Astrocyte (in vitro differentiated cells and primary cell): ENCODE measurements around the gene LGALS16. TPM values are rescaled to one million over a fixed set of nuclear protein-coding genes. Genes with fewer than 3 reads are reported as not detected.

Experiments used
- DNase-seq: peaks from one replicate; pipeline ENCODE4 v3.0.0-alpha.2; 2010; ENCODE audit warnings: low read depth
- FAIRE-seq: peaks from 2 replicates; lab custom pipeline; 2011; peaks lifted over from hg19 to GRCh38; lab: Jason Lieb, UNC
- H2AFZ ChIP-seq: 2 replicates; pipeline ENCODE4 v1.6.0; 2012; ENCODE audit warnings: low read depth, low read length, inconsistent platforms
- H3K27ac ChIP-seq: 2 replicates; pipeline ENCODE4 v1.5.1; 2011; ENCODE audit warnings: low read depth, low read length, inconsistent platforms
- H3K27me3 ChIP-seq: 2 replicates; pipeline ENCODE4 v1.6.0; 2011; ENCODE audit warnings: low read length, inconsistent platforms; ENCODE audit not compliant: insufficient read depth
- H3K36me3 ChIP-seq: 2 replicates; pipeline ENCODE4 v1.5.1; 2011; ENCODE audit warnings: low read length, inconsistent platforms; ENCODE audit not compliant: insufficient read depth
- H3K4me1 ChIP-seq: 2 replicates; pipeline ENCODE4 v1.5.1; 2011; ENCODE audit warnings: low read length, inconsistent platforms; ENCODE audit not compliant: insufficient read depth
- H3K4me2 ChIP-seq: 2 replicates; pipeline ENCODE4 v1.6.0; 2012; ENCODE audit warnings: low read length, inconsistent platforms
- H3K4me3 ChIP-seq: 2 replicates; pipeline ENCODE4 v1.5.1; 2011; ENCODE audit warnings: low read depth, mild to moderate bottlenecking, low read length, inconsistent platforms; ENCODE audit not compliant: insufficient read depth
- H3K79me2 ChIP-seq: 2 replicates; pipeline ENCODE4 v1.6.0; 2012; ENCODE audit warnings: mild to moderate bottlenecking, low read length, inconsistent platforms; ENCODE audit not compliant: insufficient read depth
- H3K9ac ChIP-seq: 2 replicates; pipeline ENCODE4 v1.6.0; 2012; ENCODE audit warnings: mild to moderate bottlenecking, low read length, inconsistent platforms
- H3K9me3 ChIP-seq: 2 replicates; pipeline ENCODE4 v1.5.1; 2012; ENCODE audit warnings: low read depth, mild to moderate bottlenecking, low read length, inconsistent platforms; ENCODE audit not compliant: insufficient read depth
- H4K20me1 ChIP-seq: 2 replicates; pipeline ENCODE4 v1.6.0; 2012; ENCODE audit warnings: low read length, inconsistent platforms; ENCODE audit not compliant: insufficient read depth
- H3K27ac Mint-ChIP-seq: one replicate; pipeline ENCODE4 v1.8.0; 2021; ENCODE audit warnings: mild to moderate bottlenecking, mixed read lengths; ENCODE audit not compliant: unreplicated experiment
- H3K27me3 Mint-ChIP-seq: one replicate; pipeline ENCODE4 v1.8.0; 2021; ENCODE audit warnings: low read depth, mixed read lengths; ENCODE audit not compliant: unreplicated experiment
- H3K36me3 Mint-ChIP-seq: one replicate; pipeline ENCODE4 v1.8.0; 2021; ENCODE audit warnings: low read depth, mixed read lengths; ENCODE audit not compliant: unreplicated experiment
- H3K4me1 Mint-ChIP-seq: one replicate; pipeline ENCODE4 v1.8.0; 2021; ENCODE audit warnings: low read depth, mixed read lengths; ENCODE audit not compliant: unreplicated experiment
- H3K4me3 Mint-ChIP-seq: one replicate; pipeline ENCODE4 v1.8.0; 2021; ENCODE audit warnings: mild to moderate bottlenecking, moderate library complexity, mixed read lengths; ENCODE audit not compliant: unreplicated experiment
- H3K9me3 Mint-ChIP-seq: one replicate; pipeline ENCODE4 v1.8.0; 2021; ENCODE audit warnings: mild to moderate bottlenecking, mixed read lengths; ENCODE audit not compliant: unreplicated experiment
- EZH2 ChIP-seq: IDR thresholded peaks from 2 replicates; pipeline ENCODE4 v1.6.1; 2012; ENCODE audit warnings: mild to moderate bottlenecking, low read length, inconsistent platforms; ENCODE audit not compliant: insufficient read depth
- total RNA-seq: library from RNA; stranded (reverse); gene quantifications from 2 replicates; pipeline ENCODE4 v1.2.1, GENCODE V29; 2021
- TF ChIP-seq, protein P1 (sequence below): IDR thresholded peaks from 2 replicates; pipeline ENCODE4 v1.5.1; 2011; ENCODE audit warnings: low read depth, mild to moderate bottlenecking, inconsistent platforms, low read length, moderate library complexity; ENCODE audit not compliant: insufficient read depth

LGALS16 gene
- total RNA-seq, 1 donor from 2014 or later, result not detected

DNA sequence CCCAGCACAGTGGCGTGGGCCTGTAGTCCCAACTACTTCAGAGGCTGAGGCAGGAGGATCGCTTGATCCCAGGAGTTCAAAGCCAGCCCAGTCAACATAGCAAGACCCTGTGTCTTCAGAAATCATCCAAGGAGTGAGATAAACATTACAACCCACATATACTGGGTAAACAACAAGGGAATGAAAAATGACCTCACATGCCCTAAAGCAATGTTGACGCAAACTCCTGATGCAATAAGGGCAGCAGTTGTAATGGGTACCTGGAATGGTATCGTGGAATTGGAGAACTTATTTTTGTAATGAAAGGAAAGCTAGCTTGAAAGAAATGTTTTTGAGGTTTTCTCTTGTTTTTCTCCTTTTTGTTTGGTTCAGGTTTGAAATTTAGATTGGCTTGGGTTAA is 24.5 kb upstream of the LGALS16 start:
- Histone ChIP-seq H2AFZ (no peak overlapping the region), H3K4me1 (no peaks in the 10 kb centered on the region), H3K27me3 (no peaks in the 10 kb centered on the region), H3K9ac (no peak overlapping the region), H3K27ac (no peak overlapping the region), H4K20me1 (no peaks in the 10 kb centered on the region), H3K36me3 (no peaks in the 10 kb centered on the region), H3K9me3 (no peaks in the 10 kb centered on the region), H3K79me2 (no peaks in the 10 kb centered on the region), H3K4me3 (no peak overlapping the region), H3K4me2 (no peak overlapping the region)
- TF ChIP-seq EZH2, result no peak
- TF ChIP-seq, protein P1, sequence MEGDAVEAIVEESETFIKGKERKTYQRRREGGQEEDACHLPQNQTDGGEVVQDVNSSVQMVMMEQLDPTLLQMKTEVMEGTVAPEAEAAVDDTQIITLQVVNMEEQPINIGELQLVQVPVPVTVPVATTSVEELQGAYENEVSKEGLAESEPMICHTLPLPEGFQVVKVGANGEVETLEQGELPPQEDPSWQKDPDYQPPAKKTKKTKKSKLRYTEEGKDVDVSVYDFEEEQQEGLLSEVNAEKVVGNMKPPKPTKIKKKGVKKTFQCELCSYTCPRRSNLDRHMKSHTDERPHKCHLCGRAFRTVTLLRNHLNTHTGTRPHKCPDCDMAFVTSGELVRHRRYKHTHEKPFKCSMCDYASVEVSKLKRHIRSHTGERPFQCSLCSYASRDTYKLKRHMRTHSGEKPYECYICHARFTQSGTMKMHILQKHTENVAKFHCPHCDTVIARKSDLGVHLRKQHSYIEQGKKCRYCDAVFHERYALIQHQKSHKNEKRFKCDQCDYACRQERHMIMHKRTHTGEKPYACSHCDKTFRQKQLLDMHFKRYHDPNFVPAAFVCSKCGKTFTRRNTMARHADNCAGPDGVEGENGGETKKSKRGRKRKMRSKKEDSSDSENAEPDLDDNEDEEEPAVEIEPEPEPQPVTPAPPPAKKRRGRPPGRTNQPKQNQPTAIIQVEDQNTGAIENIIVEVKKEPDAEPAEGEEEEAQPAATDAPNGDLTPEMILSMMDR, result no peak
- no peak for FAIRE-seq
- H3K9me3 Mint-ChIP-seq, result peaks cover 4% of the 10 kb centered on the region
- H3K4me1 Mint-ChIP-seq, result no peaks in the 10 kb centered on the region
- no peak for DNase-seq
- H3K27ac Mint-ChIP-seq, result no peak overlapping the region
- no peak overlapping the region for H3K4me3 Mint-ChIP-seq
- no peaks in the 10 kb centered on the region for H3K36me3 Mint-ChIP-seq
- H3K27me3 Mint-ChIP-seq, result peaks cover 27% of the 10 kb centered on the region

DNA sequence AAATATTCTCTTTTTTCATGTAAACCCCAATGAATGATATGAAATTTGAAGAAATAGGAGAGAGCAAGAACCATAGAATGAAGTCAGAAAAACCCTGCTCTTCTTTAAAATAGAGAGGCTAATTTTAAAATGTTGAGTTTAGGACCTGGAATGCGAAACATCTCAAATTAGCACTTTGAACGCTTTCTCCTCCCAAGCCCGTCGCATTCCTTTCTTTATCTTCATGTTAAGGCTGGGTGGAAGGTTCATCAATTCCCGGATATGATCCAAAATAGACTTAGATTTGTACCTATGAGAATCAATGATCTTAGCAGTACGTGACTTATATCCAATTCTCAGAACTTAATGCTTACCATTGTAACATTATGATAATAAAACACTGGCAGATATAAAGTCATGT is 24.1 kb upstream of the LGALS16 start:
- Histone ChIP-seq H3K27ac (no peak overlapping the region), H4K20me1 (no peaks in the 10 kb centered on the region), H3K79me2 (no peaks in the 10 kb centered on the region), H3K27me3 (no peaks in the 10 kb centered on the region), H3K36me3 (no peaks in the 10 kb centered on the region), H3K9ac (no peak overlapping the region), H2AFZ (no peak overlapping the region), H3K4me1 (no peaks in the 10 kb centered on the region), H3K4me2 (no peak overlapping the region), H3K4me3 (no peak overlapping the region), H3K9me3 (no peaks in the 10 kb centered on the region)
- FAIRE-seq, result no peak
- peaks cover 4% of the 10 kb centered on the region for H3K9me3 Mint-ChIP-seq
- H3K27ac Mint-ChIP-seq, result no peak overlapping the region
- H3K4me3 Mint-ChIP-seq, result no peak overlapping the region
- no peak for DNase-seq
- no peaks in the 10 kb centered on the region for H3K36me3 Mint-ChIP-seq
- peaks cover 27% of the 10 kb centered on the region for H3K27me3 Mint-ChIP-seq
- H3K4me1 Mint-ChIP-seq, result no peaks in the 10 kb centered on the region
- TF ChIP-seq, protein P1, result no peak
- TF ChIP-seq EZH2, result no peak

DNA sequence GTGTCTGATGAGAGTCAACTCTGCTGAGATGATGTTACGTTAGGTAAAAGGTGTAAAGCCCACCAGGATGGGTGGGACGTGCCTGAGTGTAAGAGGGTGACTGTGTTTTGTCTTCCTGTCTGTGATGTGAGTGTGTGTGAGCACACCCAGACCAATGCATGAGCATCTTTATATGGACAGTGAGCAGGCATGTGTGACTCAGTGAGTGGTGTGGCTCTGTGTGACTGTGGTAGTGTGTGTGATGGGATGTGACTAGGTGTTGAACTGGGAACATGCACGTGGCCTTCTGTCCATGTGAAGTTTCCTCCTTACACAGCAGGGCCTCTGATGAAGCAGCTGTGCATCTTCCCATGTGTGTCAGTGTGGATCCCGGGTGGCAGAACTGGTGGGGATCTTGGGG is 17.8 kb upstream of the LGALS16 start:
- Histone ChIP-seq H3K27ac (no peak overlapping the region), H4K20me1 (no peaks in the 10 kb centered on the region), H3K4me3 (no peak overlapping the region), H3K9me3 (no peaks in the 10 kb centered on the region), H3K36me3 (no peaks in the 10 kb centered on the region), H3K4me1 (no peaks in the 10 kb centered on the region), H2AFZ (no peak overlapping the region), H3K4me2 (no peak overlapping the region), H3K79me2 (no peaks in the 10 kb centered on the region), H3K9ac (no peak overlapping the region), H3K27me3 (no peaks in the 10 kb centered on the region)
- Mint-ChIP-seq H3K4me1 (no peaks in the 10 kb centered on the region), H3K27ac (no peak overlapping the region), H3K36me3 (no peaks in the 10 kb centered on the region), H3K4me3 (no peak overlapping the region), H3K27me3 (peaks cover 67% of the 10 kb centered on the region), H3K9me3 (peaks cover 4% of the 10 kb centered on the region)
- FAIRE-seq (no peak), DNase-seq (no peak)
- TF ChIP-seq EZH2, result no peak
- TF ChIP-seq, protein P1, result no peak
